Endodermal cell (in vitro differentiated cells): Measurements from ENCODE around the gene POTEE. TPM values are rescaled to one million over a fixed set of nuclear protein-coding genes. Genes with fewer than 3 reads are reported as not detected.
"Not testable (repeated sequence)": the region's sequence is repeated elsewhere in the genome, so short reads cannot be mapped to it uniquely, and the experiment has no call there.

ENCODE experiments used
- DNase-seq: peaks from one replicate; pipeline ENCODE4 v3.0.0-alpha.2; 2017
- H3K27ac ChIP-seq: 2 replicates; pipeline ENCODE4 v1.5.1; 2013; ENCODE audit warnings: mild to moderate bottlenecking, low read depth, low read length, moderate library complexity
- H3K27me3 ChIP-seq: 2 replicates; pipeline ENCODE4 v1.6.1; 2013; ENCODE audit warnings: mild to moderate bottlenecking, low read length, moderate library complexity; ENCODE audit not compliant: insufficient read depth, control insufficient read depth, poor library complexity, severe bottlenecking
- H3K36me3 ChIP-seq: 2 replicates; pipeline ENCODE4 v1.7.0; 2013; ENCODE audit warnings: mild to moderate bottlenecking, low read length, moderate library complexity; ENCODE audit not compliant: control insufficient read depth, insufficient read depth
- H3K4me1 ChIP-seq: one replicate; pipeline ENCODE4 v1.7.0; 2013; ENCODE audit warnings: low read length; ENCODE audit not compliant: control insufficient read depth, insufficient read depth
- H3K4me3 ChIP-seq: 2 replicates; pipeline ENCODE4 v1.5.1; 2013; ENCODE audit warnings: mild to moderate bottlenecking, low read length, moderate library complexity
- H3K9ac ChIP-seq: 2 replicates; pipeline ENCODE4 v1.6.1; 2013; ENCODE audit warnings: mild to moderate bottlenecking, low read length, moderate library complexity; ENCODE audit not compliant: poor library complexity, severe bottlenecking; ENCODE audit errors: extremely low read depth
- H3K9me3 ChIP-seq: 2 replicates; pipeline ENCODE4 v1.6.1; 2013; ENCODE audit warnings: mild to moderate bottlenecking, low read length, moderate library complexity; ENCODE audit not compliant: control insufficient read depth
- H3K27ac Mint-ChIP-seq: 2 replicates; pipeline ENCODE4 v1.8.0; 2020; ENCODE audit warnings: mixed read lengths
- H3K27me3 Mint-ChIP-seq: 2 replicates; pipeline ENCODE4 v1.8.0; 2021; ENCODE audit warnings: mild to moderate bottlenecking, mixed read lengths; ENCODE audit not compliant: insufficient read depth
- H3K36me3 Mint-ChIP-seq: 2 replicates; pipeline ENCODE4 v1.8.0; 2020; ENCODE audit warnings: low read depth, mixed read lengths
- H3K4me1 Mint-ChIP-seq: 2 replicates; pipeline ENCODE4 v1.8.0; 2020; ENCODE audit warnings: mixed read lengths
- H3K4me3 Mint-ChIP-seq: 2 replicates; pipeline ENCODE4 v1.8.0; 2020; ENCODE audit warnings: mild to moderate bottlenecking, moderate library complexity, mixed read lengths
- H3K9me3 Mint-ChIP-seq: 2 replicates; pipeline ENCODE4 v1.8.0; 2020; ENCODE audit warnings: mild to moderate bottlenecking, mixed read lengths
- WGBS, 2 experiments: methylation state at CpG; one replicate each; pipeline versions ENCODE4 v1.1.5 to v1.1.7; 2013; ENCODE audit warnings: missing lambda C conversion rate in 2 of 2, mixed read lengths in 1 of 2; ENCODE audit not compliant: insufficient coverage in 1 of 2, insufficient read length in 1 of 2; 5-methylcytosine and 5-hydroxymethylcytosine counted together
- total RNA-seq, 2 donors: library from RNA; stranded (reverse); fragmentation: NEBNext Ultra II Directional in 1 of 2; extraction: Animal tissue kit (Norgen Biotek cat#: 25700) in 1 of 2; gene quantifications; 2 replicates in 1 of 2; 3 replicates in 1 of 2; pipeline ENCODE4 v1.2.1, GENCODE V29; 2021

The POTEE gene
- total RNA-seq, 2 donors from 2014 or later = 0.35 to 2.3 TPM

DNA sequence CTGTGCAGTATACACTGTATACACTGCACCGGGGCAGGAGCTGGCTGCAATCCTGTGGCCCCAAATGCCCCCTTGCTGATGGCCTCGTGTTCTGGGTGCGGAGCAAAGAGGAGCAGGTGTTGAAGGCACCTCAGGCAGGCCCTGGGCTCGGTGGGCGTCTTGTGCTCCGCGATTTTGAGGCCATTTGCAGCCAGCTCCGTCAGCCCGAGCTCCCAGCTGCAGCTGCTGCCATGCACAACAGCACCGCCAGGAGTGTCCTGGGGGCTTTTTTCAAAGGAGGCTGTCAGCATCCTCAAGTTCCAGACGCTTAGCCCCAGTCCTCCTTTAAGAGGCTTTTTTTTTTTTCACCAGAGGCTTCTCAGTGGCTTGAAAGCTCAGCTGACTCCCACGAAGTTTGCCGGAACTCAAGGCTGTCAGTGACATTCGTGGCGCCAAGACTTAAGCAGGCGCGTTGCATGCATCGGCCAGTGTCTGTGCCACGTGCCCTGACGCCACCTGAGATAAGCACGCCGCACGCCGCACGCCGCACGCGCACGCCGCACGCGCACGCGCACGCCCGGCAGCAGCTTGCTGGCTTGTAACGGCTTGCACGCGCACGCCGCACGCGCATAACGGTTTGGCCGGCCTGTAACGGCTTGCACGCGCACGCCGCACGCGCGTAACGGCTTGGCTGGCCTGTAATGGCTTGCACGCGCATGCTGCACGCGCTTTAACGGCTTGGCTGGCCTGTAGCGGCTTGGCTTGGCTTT is 8.1 kb downstream of the POTEE start:
- DNase-seq, H3K4me3 Mint-ChIP-seq, H3K27ac Mint-ChIP-seq, H3K27me3 Mint-ChIP-seq, H3K9me3 Mint-ChIP-seq, H3K4me1 Mint-ChIP-seq, H3K36me3 ChIP-seq, H3K4me3 ChIP-seq, H3K9ac ChIP-seq, H3K27ac ChIP-seq, H3K36me3 Mint-ChIP-seq, H3K9me3 ChIP-seq, H3K4me1 ChIP-seq, H3K27me3 ChIP-seq: not testable (repeated sequence)
- 93% methylated on average over 19 of the region's 60 CpGs; no CpG with 5 or more reads in 1 of the 2 experiments for WGBS, 2 experiments

DNA sequence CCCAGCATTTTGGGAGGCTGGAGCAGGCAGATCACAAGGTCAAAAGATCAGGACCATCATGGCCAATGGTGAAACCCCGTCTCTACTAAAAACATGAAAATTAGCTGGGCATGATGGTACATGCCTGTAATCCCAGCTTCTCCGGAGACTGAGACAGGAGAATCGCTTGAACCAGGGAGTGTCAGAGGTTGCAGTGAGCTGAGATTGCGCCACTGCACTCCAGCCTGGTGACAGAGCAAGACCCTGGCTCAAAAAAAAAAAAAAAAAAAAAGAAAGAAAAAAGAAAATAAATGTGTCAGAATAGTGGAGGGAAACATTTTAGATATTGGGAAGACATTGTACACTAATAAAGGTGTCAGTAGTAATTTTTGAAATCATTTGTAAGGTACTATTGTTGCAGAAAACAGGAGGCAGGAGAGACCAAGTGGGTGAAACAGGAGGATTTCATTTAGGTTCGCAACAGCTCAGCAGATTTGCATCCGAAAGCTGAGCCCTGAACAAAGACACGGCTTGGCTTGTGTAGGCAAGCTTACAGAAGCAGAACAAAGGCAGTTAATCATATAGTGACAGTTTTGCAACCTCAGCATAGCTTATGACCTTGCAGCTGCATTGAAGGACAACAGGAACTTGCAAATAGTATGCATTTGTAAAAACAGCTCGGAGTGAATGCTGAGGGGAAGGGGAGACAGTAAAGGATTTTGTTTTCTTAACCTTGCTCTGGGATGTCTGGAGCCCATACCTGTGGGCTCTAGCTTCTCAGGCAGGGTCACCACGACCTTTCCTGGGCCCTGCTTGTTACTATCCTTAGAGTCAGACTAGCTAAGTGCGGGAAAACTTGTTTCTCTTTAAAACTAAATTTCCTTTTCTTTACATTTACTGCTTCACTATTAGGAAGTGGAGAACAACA is 26.5 kb downstream of the POTEE start:
- H3K9me3 Mint-ChIP-seq, H3K27me3 Mint-ChIP-seq, H3K4me1 Mint-ChIP-seq, H3K4me1 ChIP-seq, H3K4me3 ChIP-seq, H3K27me3 ChIP-seq, H3K4me3 Mint-ChIP-seq, H3K36me3 ChIP-seq, H3K36me3 Mint-ChIP-seq, H3K9me3 ChIP-seq, H3K9ac ChIP-seq: not testable (repeated sequence)
- H3K27ac Mint-ChIP-seq = peak overlapping the region; percentile 41
- H3K27ac ChIP-seq = peak overlapping the region; percentile 91
- DNase-seq = peak; percentile 53
- WGBS, 2 experiments = 27 to 32% methylated on average over 4 to 5 of the region's 10 CpGs

Other genes starting within 250 kb of the POTEE start
- gene FAM168B, start 116.1 kb upstream of the POTEE start, total RNA-seq = 10 to 100 TPM; 77.5 to 77.6 TPM
- gene PLEKHB2, start 104.2 kb upstream of the POTEE start, total RNA-seq = 10 to 100 TPM; 66.7 to 68.6 TPM
- gene RAB6D, start 154.6 kb downstream of the POTEE start, total RNA-seq = 1 to 10 TPM; 3.3 to 5.4 TPM